IMR-90 (cell line): ENCODE data around the gene SPARC.

Experiments
- BHLHE40 ChIP-seq: fragments of 150-350 bp; IDR thresholded peaks from 2 replicates; pipeline ENCODE4 v1.6.1; 2016; ENCODE audit warnings: mild to moderate bottlenecking, low read depth, low read length
- CEBPB ChIP-seq: IDR thresholded peaks from 2 replicates; pipeline ENCODE4 v1.6.1; 2012; ENCODE audit warnings: low read depth, low read length, improper control_type of control experiment
- CHD1 ChIP-seq: IDR thresholded peaks from 2 replicates; pipeline ENCODE4 v1.6.1; 2012; ENCODE audit warnings: low read depth, low read length, improper control_type of control experiment
- CTCF ChIP-seq: conservative IDR thresholded peaks from 2 replicates; pipeline ENCODE4 v1.5.1; 2012; ENCODE audit warnings: mild to moderate bottlenecking, low read depth, low read length, improper control_type of control experiment
- ELK1 ChIP-seq: fragments of 150-350 bp; IDR thresholded peaks from 2 replicates; pipeline ENCODE4 v1.6.1; 2016; ENCODE audit warnings: low read depth, mild to moderate bottlenecking, low read length, moderate library complexity, borderline replicate concordance
- FOS ChIP-seq: fragments of 150-350 bp; IDR thresholded peaks from 2 replicates; pipeline ENCODE4 v1.6.1; 2016; ENCODE audit warnings: low read depth, low read length
- MAFK ChIP-seq: IDR thresholded peaks from 2 replicates; pipeline ENCODE4 v1.6.1; 2012; ENCODE audit warnings: low read depth, low read length, improper control_type of control experiment
- MAZ ChIP-seq: IDR thresholded peaks from 2 replicates; pipeline ENCODE4 v1.6.1; 2012; ENCODE audit warnings: low read depth, mild to moderate bottlenecking, low read length, improper control_type of control experiment, moderate library complexity, borderline replicate concordance
- MXI1 ChIP-seq: IDR thresholded peaks from 2 replicates; pipeline ENCODE4 v1.6.1; 2012; ENCODE audit warnings: low read depth, mild to moderate bottlenecking, low read length, moderate library complexity, borderline replicate concordance
- POLR2A ChIP-seq: IDR thresholded peaks from 2 replicates; pipeline ENCODE4 v1.6.1; 2012; ENCODE audit warnings: mild to moderate bottlenecking, low read depth, low read length
- RAD21 ChIP-seq: IDR thresholded peaks from 2 replicates; pipeline ENCODE4 v1.6.1; 2012; ENCODE audit warnings: low read length, improper control_type of control experiment
- RCOR1 ChIP-seq: IDR thresholded peaks from 2 replicates; pipeline ENCODE4 v1.6.1; 2012; ENCODE audit warnings: mild to moderate bottlenecking, low read length, improper control_type of control experiment; ENCODE audit not compliant: insufficient replicate concordance
- SMC3 ChIP-seq: fragments of 150-350 bp; IDR thresholded peaks from 2 replicates; pipeline ENCODE4 v1.6.1; 2016; ENCODE audit warnings: low read depth, mild to moderate bottlenecking, antibody characterized with exemption, low read length, moderate library complexity

- TF ChIP-seq CTCF (no peak), MAZ (no peak), BHLHE40 (no peak), RCOR1 (no peak), MXI1 (no peak), CHD1 (no peak), POLR2A (no peak), FOS (no peak), RAD21 (no peak), MAFK (no peak), ELK1 (no peak), CEBPB (no peak), SMC3 (no peak)
Measured at GRCh38 chr5:151722546-151722945, 35.8 kb upstream of the SPARC start.
